Activated T-cell treated with anti-CD3 and anti-CD28 coated beads for 48 hours (primary cell): Measurements from ENCODE around the gene HOXB7.

Experiments used
- DNase-seq: peaks from one replicate; pipeline ENCODE4 v3.0.0-alpha.2; 2020; ENCODE audit warnings: low read depth

The HOXB7 gene

GRCh38 chr17:48623583-48623982, 12.8 kb upstream of the HOXB7 start:
- no peak for DNase-seq

GRCh38 chr17:48622857-48623256, 12.0 kb upstream of the HOXB7 start:
- no peak for DNase-seq

- no peak for DNase-seq
Observed at GRCh38 chr17:48621410-48622392, 10.9 kb upstream of the HOXB7 start.

GRCh38 chr17:48620461-48621139, 9.8 kb upstream of the HOXB7 start:
- no peak for DNase-seq

- no peak for DNase-seq
Observed at GRCh38 chr17:48619826-48620449, 9.1 kb upstream of the HOXB7 start.

- DNase-seq = peak; percentile 78
Observed at GRCh38 chr17:48618256-48618896, 7.6 kb upstream of the HOXB7 start.

GRCh38 chr17:48617471-48618255, 6.8 kb upstream of the HOXB7 start:
- no peak for DNase-seq

GRCh38 chr17:48616717-48617470, 6.1 kb upstream of the HOXB7 start:
- no peak for DNase-seq

GRCh38 chr17:48615963-48616716, 5.3 kb upstream of the HOXB7 start:
- DNase-seq = no peak

GRCh38 chr17:48615047-48615962, 4.5 kb upstream of the HOXB7 start, which contains the start of gene HOXB8:
HOXB8 (minus strand) TSS chr17:48615292; CDS start chr17:48614704, 588 bp downstream.
- DNase-seq = no peak

GRCh38 chr17:48613862-48614694, 3.3 kb upstream of the HOXB7 start:
- DNase-seq = no peak

GRCh38 chr17:48612854-48613691, 2.3 kb upstream of the HOXB7 start:
- DNase-seq = no peak

- no peak for DNase-seq
Observed at GRCh38 chr17:48612456-48612853, 1.6 kb upstream of the HOXB7 start.

GRCh38 chr17:48611681-48612455, 1.1 kb upstream of the HOXB7 start:
- no peak for DNase-seq

GRCh38 chr17:48611213-48611612, 396 bp upstream of the HOXB7 start:
- DNase-seq = no peak

- no peak for DNase-seq
Observed at GRCh38 chr17:48609759-48610281, 997 bp downstream of the HOXB7 start.
